Measurements from ENCODE around the gene IRF6.

IRF6 gene

GRCh38 chr1:209791920-209792319 is 14.0 kb downstream of the IRF6 start:
- H3K9me3 ChIP-seq (ENCODE audit: control insufficient read depth, low read length) = no peaks in the 10 kb centered on the region
- no peaks in the 10 kb centered on the region for H3K27me3 ChIP-seq (replicated peaks; ENCODE audit: control insufficient read depth, insufficient read depth, low read length, poor library complexity, severe bottlenecking)
- no peaks in the 10 kb centered on the region for H3K4me1 ChIP-seq (ENCODE audit: control insufficient read depth, insufficient read depth, low read length, poor library complexity, severe bottlenecking)
- no peaks in the 10 kb centered on the region for H3K36me3 ChIP-seq (ENCODE audit: control insufficient read depth, insufficient read depth, low read length)
- H3K27ac ChIP-seq (ENCODE audit: insufficient read depth, low read length, poor library complexity, severe bottlenecking) = no peak overlapping the region
- no peak for DNase-seq
- H3K4me3 ChIP-seq (ENCODE audit: insufficient read depth, low read depth, low read length, poor library complexity, severe bottlenecking) = no peak overlapping the region

- H3K27me3 ChIP-seq (replicated peaks; ENCODE audit: control insufficient read depth, insufficient read depth, low read length, poor library complexity, severe bottlenecking) = no peaks in the 10 kb centered on the region
- H3K27ac ChIP-seq (ENCODE audit: insufficient read depth, low read length, poor library complexity, severe bottlenecking) = no peak overlapping the region
- no peak overlapping the region for H3K4me3 ChIP-seq (ENCODE audit: insufficient read depth, low read depth, low read length, poor library complexity, severe bottlenecking)
- no peak for DNase-seq
- no peaks in the 10 kb centered on the region for H3K9me3 ChIP-seq (ENCODE audit: control insufficient read depth, low read length)
- H3K4me1 ChIP-seq (ENCODE audit: control insufficient read depth, insufficient read depth, low read length, poor library complexity, severe bottlenecking) = no peaks in the 10 kb centered on the region
- H3K36me3 ChIP-seq (ENCODE audit: control insufficient read depth, insufficient read depth, low read length) = no peaks in the 10 kb centered on the region
Observed at GRCh38 chr1:209790286-209791193, 15.4 kb downstream of the IRF6 start.

- H3K4me3 ChIP-seq (ENCODE audit: insufficient read depth, low read depth, low read length, poor library complexity, severe bottlenecking) = no peak overlapping the region
- H3K27me3 ChIP-seq (replicated peaks; ENCODE audit: control insufficient read depth, insufficient read depth, low read length, poor library complexity, severe bottlenecking) = no peaks in the 10 kb centered on the region
- no peaks in the 10 kb centered on the region for H3K9me3 ChIP-seq (ENCODE audit: control insufficient read depth, low read length)
- no peaks in the 10 kb centered on the region for H3K4me1 ChIP-seq (ENCODE audit: control insufficient read depth, insufficient read depth, low read length, poor library complexity, severe bottlenecking)
- no peak overlapping the region for H3K27ac ChIP-seq (ENCODE audit: insufficient read depth, low read length, poor library complexity, severe bottlenecking)
- no peaks in the 10 kb centered on the region for H3K36me3 ChIP-seq (ENCODE audit: control insufficient read depth, insufficient read depth, low read length)
- no peak for DNase-seq
Observed at GRCh38 chr1:209789245-209789644, 16.7 kb downstream of the IRF6 start.

GRCh38 chr1:209787551-209787950 is 18.4 kb downstream of the IRF6 start:
- H3K4me1 ChIP-seq (ENCODE audit: control insufficient read depth, insufficient read depth, low read length, poor library complexity, severe bottlenecking) = peaks cover 8% of the 10 kb centered on the region
- no peak for DNase-seq
- H3K9me3 ChIP-seq (ENCODE audit: control insufficient read depth, low read length) = no peaks in the 10 kb centered on the region
- H3K27ac ChIP-seq (ENCODE audit: insufficient read depth, low read length, poor library complexity, severe bottlenecking) = no peak overlapping the region
- H3K27me3 ChIP-seq (replicated peaks; ENCODE audit: control insufficient read depth, insufficient read depth, low read length, poor library complexity, severe bottlenecking) = no peaks in the 10 kb centered on the region
- peaks cover under 1% of the 10 kb centered on the region for H3K36me3 ChIP-seq (ENCODE audit: control insufficient read depth, insufficient read depth, low read length)
- H3K4me3 ChIP-seq (ENCODE audit: insufficient read depth, low read depth, low read length, poor library complexity, severe bottlenecking) = no peak overlapping the region

- no peak overlapping the region for H3K27ac ChIP-seq (ENCODE audit: insufficient read depth, low read length, poor library complexity, severe bottlenecking)
- no peaks in the 10 kb centered on the region for H3K9me3 ChIP-seq (ENCODE audit: control insufficient read depth, low read length)
- no peak overlapping the region for H3K4me3 ChIP-seq (ENCODE audit: insufficient read depth, low read depth, low read length, poor library complexity, severe bottlenecking)
- H3K27me3 ChIP-seq (replicated peaks; ENCODE audit: control insufficient read depth, insufficient read depth, low read length, poor library complexity, severe bottlenecking) = no peaks in the 10 kb centered on the region
- H3K36me3 ChIP-seq (ENCODE audit: control insufficient read depth, insufficient read depth, low read length) = peaks cover 12% of the 10 kb centered on the region
- peaks cover 8% of the 10 kb centered on the region for H3K4me1 ChIP-seq (ENCODE audit: control insufficient read depth, insufficient read depth, low read length, poor library complexity, severe bottlenecking)
- DNase-seq = no peak
Observed at GRCh38 chr1:209786146-209786545, 19.8 kb downstream of the IRF6 start.

- H3K4me1 ChIP-seq (ENCODE audit: control insufficient read depth, insufficient read depth, low read length, poor library complexity, severe bottlenecking) = peaks cover 8% of the 10 kb centered on the region
- H3K27ac ChIP-seq (ENCODE audit: insufficient read depth, low read length, poor library complexity, severe bottlenecking) = no peak overlapping the region
- DNase-seq = no peak
- H3K36me3 ChIP-seq (ENCODE audit: control insufficient read depth, insufficient read depth, low read length) = peaks cover 14% of the 10 kb centered on the region
- H3K4me3 ChIP-seq (ENCODE audit: insufficient read depth, low read depth, low read length, poor library complexity, severe bottlenecking) = no peak overlapping the region
- no peaks in the 10 kb centered on the region for H3K27me3 ChIP-seq (replicated peaks; ENCODE audit: control insufficient read depth, insufficient read depth, low read length, poor library complexity, severe bottlenecking)
- H3K9me3 ChIP-seq (ENCODE audit: control insufficient read depth, low read length) = no peaks in the 10 kb centered on the region
Observed at GRCh38 chr1:209785592-209785991, 20.4 kb downstream of the IRF6 start.

- Histone ChIP-seq H3K27me3 (replicated peaks; ENCODE audit: control insufficient read depth, insufficient read depth, low read length, poor library complexity, severe bottlenecking) (no peaks in the 10 kb centered on the region), H3K27ac (ENCODE audit: insufficient read depth, low read length, poor library complexity, severe bottlenecking) (peak within 1 kb of the TSS; percentile 70), H3K36me3 (ENCODE audit: control insufficient read depth, insufficient read depth, low read length) (peaks cover 25% of the 10 kb centered on the region), H3K9me3 (ENCODE audit: control insufficient read depth, low read length) (no peaks in the 10 kb centered on the region), H3K4me3 (ENCODE audit: insufficient read depth, low read depth, low read length, poor library complexity, severe bottlenecking) (peak within 1 kb of the TSS; percentile 58), H3K4me1 (ENCODE audit: control insufficient read depth, insufficient read depth, low read length, poor library complexity, severe bottlenecking) (peaks cover 8% of the 10 kb centered on the region)
- DNase-seq = peak; percentile 98 to 100 (median 99)
Observed at GRCh38 chr1:209784265-209785169, 21.4 kb downstream of the IRF6 start, which contains the start of gene C1orf74. TSS of gene C1orf74 (minus strand) at chr1:209784559. CDS start at chr1:209783634, 925 bp downstream.

- no peak for DNase-seq
- Histone ChIP-seq H3K4me3 (ENCODE audit: insufficient read depth, low read depth, low read length, poor library complexity, severe bottlenecking) (no peak overlapping the region), H3K4me1 (ENCODE audit: control insufficient read depth, insufficient read depth, low read length, poor library complexity, severe bottlenecking) (peaks cover 8% of the 10 kb centered on the region), H3K27me3 (replicated peaks; ENCODE audit: control insufficient read depth, insufficient read depth, low read length, poor library complexity, severe bottlenecking) (no peaks in the 10 kb centered on the region), H3K27ac (ENCODE audit: insufficient read depth, low read length, poor library complexity, severe bottlenecking) (peak overlapping the region; percentile 70), H3K36me3 (ENCODE audit: control insufficient read depth, insufficient read depth, low read length) (peaks cover 36% of the 10 kb centered on the region), H3K9me3 (ENCODE audit: control insufficient read depth, low read length) (no peaks in the 10 kb centered on the region)
Observed at GRCh38 chr1:209783386-209783785, 22.6 kb downstream of the IRF6 start.

GRCh38 chr1:209780268-209780667 is 25.7 kb downstream of the IRF6 start:
- Histone ChIP-seq H3K4me3 (ENCODE audit: insufficient read depth, low read depth, low read length, poor library complexity, severe bottlenecking) (no peak overlapping the region), H3K36me3 (ENCODE audit: control insufficient read depth, insufficient read depth, low read length) (peaks cover 67% of the 10 kb centered on the region), H3K27me3 (replicated peaks; ENCODE audit: control insufficient read depth, insufficient read depth, low read length, poor library complexity, severe bottlenecking) (no peaks in the 10 kb centered on the region), H3K27ac (ENCODE audit: insufficient read depth, low read length, poor library complexity, severe bottlenecking) (peak overlapping the region; percentile 40), H3K4me1 (ENCODE audit: control insufficient read depth, insufficient read depth, low read length, poor library complexity, severe bottlenecking) (peaks cover 8% of the 10 kb centered on the region), H3K9me3 (ENCODE audit: control insufficient read depth, low read length) (no peaks in the 10 kb centered on the region)
- no peak for DNase-seq

Measured in effector memory CD4-positive, alpha-beta T cell (primary cell).